Hepatocyte (in vitro differentiated cells): ENCODE measurements around the gene BARHL1. TPM values are rescaled to one million over a fixed set of nuclear protein-coding genes. Genes with fewer than 3 reads are reported as not detected.

Source experiments
- DNase-seq: peaks from one replicate; pipeline ENCODE4 v3.0.0-alpha.2; 2016; ENCODE audit warnings: low spot score
- H2AFZ ChIP-seq: fragments of 200-600 bp; sonication (generic); 2 replicates; pipeline ENCODE4 v1.6.0; 2016; ENCODE audit warnings: antibody characterized with exemption, mild to moderate bottlenecking
- H3K27ac ChIP-seq: fragments of 200-600 bp; sonication (generic); 2 replicates; pipeline ENCODE4 v1.5.1; 2016; ENCODE audit warnings: mild to moderate bottlenecking
- H3K27me3 ChIP-seq: fragments of 200-600 bp; sonication (generic); 2 replicates; pipeline ENCODE4 v1.6.1; 2016
- H3K36me3 ChIP-seq: fragments of 200-600 bp; sonication (generic); replicated peaks from 2 replicates; pipeline ENCODE4 v1.5.1; 2016; ENCODE audit warnings: low read depth; ENCODE audit not compliant: insufficient read depth
- H3K4me1 ChIP-seq: fragments of 200-600 bp; sonication (generic); 2 replicates; pipeline ENCODE4 v1.5.1; 2016; ENCODE audit warnings: mild to moderate bottlenecking, moderate library complexity; ENCODE audit not compliant: insufficient read depth
- H3K4me2 ChIP-seq: fragments of 200-600 bp; sonication (generic); 2 replicates; pipeline ENCODE4 v1.6.0; 2016
- H3K4me3 ChIP-seq: fragments of 200-600 bp; sonication (generic); 2 replicates; pipeline ENCODE4 v1.5.1; 2016; ENCODE audit warnings: mild to moderate bottlenecking
- H3K79me2 ChIP-seq: fragments of 200-600 bp; sonication (generic); 2 replicates; pipeline ENCODE4 v1.6.0; 2017; ENCODE audit warnings: mild to moderate bottlenecking
- H3K9me2 ChIP-seq: fragments of 200-600 bp; sonication (generic); replicated peaks from 2 replicates; pipeline ENCODE4 v1.6.0; 2017; ENCODE audit warnings: mild to moderate bottlenecking; ENCODE audit not compliant: insufficient read depth
- H3K9me3 ChIP-seq: fragments of 200-600 bp; sonication (generic); 2 replicates; pipeline ENCODE4 v1.5.1; 2016; ENCODE audit warnings: low read depth, mild to moderate bottlenecking
- H4K20me1 ChIP-seq: fragments of 200-600 bp; sonication (generic); 2 replicates; pipeline ENCODE4 v1.6.0; 2016; ENCODE audit warnings: mild to moderate bottlenecking; ENCODE audit not compliant: insufficient read depth, poor library complexity, severe bottlenecking
- EZH2 ChIP-seq: fragments of 200-600 bp; sonication (generic); IDR thresholded peaks from 2 replicates; pipeline ENCODE4 v1.6.1; 2016; ENCODE audit warnings: antibody characterized with exemption, mild to moderate bottlenecking, borderline replicate concordance
- EZH2phosphoT487 ChIP-seq: fragments of 200-600 bp; sonication (generic); IDR thresholded peaks from one replicate; pipeline ENCODE4 v1.6.1; 2018; ENCODE audit warnings: antibody characterized with exemption, mild to moderate bottlenecking, low read depth, moderate library complexity; ENCODE audit not compliant: unreplicated experiment, severe bottlenecking
- WGBS: methylation state at CpG from one replicate; pipeline ENCODE4 v1.1.6; 2016; ENCODE audit warnings: low lambda C conversion rate; ENCODE audit errors: missing lambda C conversion rate; 5-methylcytosine and 5-hydroxymethylcytosine counted together
- polyA plus RNA-seq: library from polyadenylated mRNA; unstranded; fragments of >200 nt; fragmentation: Nextera tagmentation; extraction: Ambion mirVana; gene quantifications from 2 replicates; pipeline ENCODE4 v1.2.1, GENCODE V29; 2016
- total RNA-seq: library from RNA; depleted of rRNA; stranded (reverse); fragments of >200 nt; gene quantifications from 2 replicates; pipeline ENCODE4 v1.2.3, GENCODE V29; 2014
- TF ChIP-seq, protein P1 (sequence below): fragments of 200-600 bp; sonication (generic); IDR thresholded peaks from 2 replicates; pipeline ENCODE4 v1.5.1; 2016; ENCODE audit warnings: antibody characterized with exemption, mild to moderate bottlenecking; ENCODE audit not compliant: poor library complexity

BARHL1 gene
- total and polyA plus RNA-seq, 2 experiments from 2014 or later, result not detected

DNA sequence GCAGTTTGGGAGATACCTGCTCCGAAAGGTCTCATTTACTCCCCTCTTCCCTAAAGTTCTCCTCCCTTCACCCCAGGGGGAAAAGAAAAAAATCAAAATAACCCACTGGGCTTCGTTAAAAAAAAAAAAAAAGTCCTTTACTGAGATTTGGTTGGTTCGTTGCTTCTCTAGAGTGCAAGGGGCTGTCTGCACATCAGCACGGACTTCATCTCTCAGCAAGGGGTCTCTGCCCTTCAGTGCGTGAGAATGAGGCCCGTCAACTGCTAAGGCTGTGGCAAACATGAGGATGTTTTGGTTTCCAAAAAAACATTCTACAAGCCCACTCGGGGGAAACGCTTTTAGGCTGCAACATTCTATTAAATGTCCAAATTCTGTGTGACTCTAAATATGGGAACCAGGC, 10.0 kb downstream of the BARHL1 start:
- Histone ChIP-seq H3K79me2 (no peaks in the 10 kb centered on the region), H3K27me3 (peaks cover 66% of the 10 kb centered on the region), H3K27ac (no peak overlapping the region), H3K4me1 (peaks cover 8% of the 10 kb centered on the region), H3K9me2 (no peaks in the 10 kb centered on the region), H4K20me1 (no peaks in the 10 kb centered on the region), H3K4me2 (no peak overlapping the region), H3K4me3 (no peak overlapping the region), H2AFZ (no peak overlapping the region), H3K36me3 (no peaks in the 10 kb centered on the region), H3K9me3 (no peaks in the 10 kb centered on the region)
- no peak for DNase-seq
- WGBS, result 55% methylated on average over 8 of the region's 8 CpGs
- no peak for TF ChIP-seq EZH2phosphoT487
- TF ChIP-seq EZH2, result no peak
- TF ChIP-seq, protein P1, sequence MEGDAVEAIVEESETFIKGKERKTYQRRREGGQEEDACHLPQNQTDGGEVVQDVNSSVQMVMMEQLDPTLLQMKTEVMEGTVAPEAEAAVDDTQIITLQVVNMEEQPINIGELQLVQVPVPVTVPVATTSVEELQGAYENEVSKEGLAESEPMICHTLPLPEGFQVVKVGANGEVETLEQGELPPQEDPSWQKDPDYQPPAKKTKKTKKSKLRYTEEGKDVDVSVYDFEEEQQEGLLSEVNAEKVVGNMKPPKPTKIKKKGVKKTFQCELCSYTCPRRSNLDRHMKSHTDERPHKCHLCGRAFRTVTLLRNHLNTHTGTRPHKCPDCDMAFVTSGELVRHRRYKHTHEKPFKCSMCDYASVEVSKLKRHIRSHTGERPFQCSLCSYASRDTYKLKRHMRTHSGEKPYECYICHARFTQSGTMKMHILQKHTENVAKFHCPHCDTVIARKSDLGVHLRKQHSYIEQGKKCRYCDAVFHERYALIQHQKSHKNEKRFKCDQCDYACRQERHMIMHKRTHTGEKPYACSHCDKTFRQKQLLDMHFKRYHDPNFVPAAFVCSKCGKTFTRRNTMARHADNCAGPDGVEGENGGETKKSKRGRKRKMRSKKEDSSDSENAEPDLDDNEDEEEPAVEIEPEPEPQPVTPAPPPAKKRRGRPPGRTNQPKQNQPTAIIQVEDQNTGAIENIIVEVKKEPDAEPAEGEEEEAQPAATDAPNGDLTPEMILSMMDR, result no peak

DNA sequence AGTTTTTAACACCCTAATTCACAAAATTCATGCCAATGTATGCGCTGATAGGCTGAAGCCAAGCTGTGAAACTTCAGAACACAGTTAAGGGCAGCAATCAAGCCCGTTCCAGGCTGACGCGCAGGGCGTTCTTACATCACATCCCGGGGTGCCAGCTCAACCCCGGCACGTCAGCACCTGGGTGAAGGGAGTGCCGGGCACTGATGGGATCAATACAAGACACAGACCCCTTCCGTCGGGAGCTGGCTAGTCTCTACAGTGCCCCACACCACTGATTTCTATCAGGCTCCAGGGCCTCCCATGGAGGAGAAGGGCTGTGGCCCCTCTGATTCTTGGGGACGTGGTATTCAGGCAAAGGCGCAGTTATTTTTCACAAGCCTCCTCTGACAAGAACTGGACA, 12.0 kb downstream of the BARHL1 start:
- 95% methylated on average over 13 of the region's 13 CpGs for whole genome bisulfite sequencing
- Histone ChIP-seq H3K4me1 (peaks cover 8% of the 10 kb centered on the region), H3K4me3 (no peak overlapping the region), H3K9me2 (no peaks in the 10 kb centered on the region), H3K4me2 (no peak overlapping the region), H3K9me3 (no peaks in the 10 kb centered on the region), H3K27ac (no peak overlapping the region), H3K79me2 (no peaks in the 10 kb centered on the region), H3K27me3 (peaks cover 46% of the 10 kb centered on the region), H3K36me3 (no peaks in the 10 kb centered on the region), H2AFZ (no peak overlapping the region), H4K20me1 (no peaks in the 10 kb centered on the region)
- no peak for DNase-seq
- no peak for TF ChIP-seq EZH2
- TF ChIP-seq, protein P1, result no peak
- TF ChIP-seq EZH2phosphoT487, result no peak

DNA sequence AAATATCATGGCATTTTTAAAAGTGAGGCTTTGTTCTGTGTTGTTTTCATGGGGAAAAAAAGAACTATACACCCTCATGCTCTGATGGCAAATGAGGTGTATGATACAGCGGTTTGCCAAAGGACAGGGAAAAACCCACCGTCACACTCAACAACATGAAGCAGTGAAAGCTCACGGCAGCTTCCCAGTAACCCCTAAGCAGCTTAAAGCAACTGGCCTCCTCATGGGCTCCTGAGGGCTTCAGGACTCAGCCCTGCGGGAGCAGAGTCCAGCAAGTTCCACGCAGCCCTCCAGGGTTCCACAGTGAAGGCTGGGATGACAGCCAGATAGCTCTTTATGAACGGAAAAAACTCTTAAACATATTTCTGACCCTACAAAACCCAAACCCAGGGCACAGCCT, 12.9 kb downstream of the BARHL1 start:
- Histone ChIP-seq H4K20me1 (no peaks in the 10 kb centered on the region), H3K36me3 (no peaks in the 10 kb centered on the region), H3K79me2 (no peaks in the 10 kb centered on the region), H3K9me2 (no peaks in the 10 kb centered on the region), H3K27ac (no peak overlapping the region), H3K4me2 (no peak overlapping the region), H3K27me3 (peaks cover 37% of the 10 kb centered on the region), H3K4me1 (peaks cover 1% of the 10 kb centered on the region), H3K9me3 (no peaks in the 10 kb centered on the region), H3K4me3 (no peak overlapping the region), H2AFZ (no peak overlapping the region)
- no peak for TF ChIP-seq EZH2
- no peak for DNase-seq
- WGBS, result 90% methylated on average over 6 of the region's 6 CpGs

DNA sequence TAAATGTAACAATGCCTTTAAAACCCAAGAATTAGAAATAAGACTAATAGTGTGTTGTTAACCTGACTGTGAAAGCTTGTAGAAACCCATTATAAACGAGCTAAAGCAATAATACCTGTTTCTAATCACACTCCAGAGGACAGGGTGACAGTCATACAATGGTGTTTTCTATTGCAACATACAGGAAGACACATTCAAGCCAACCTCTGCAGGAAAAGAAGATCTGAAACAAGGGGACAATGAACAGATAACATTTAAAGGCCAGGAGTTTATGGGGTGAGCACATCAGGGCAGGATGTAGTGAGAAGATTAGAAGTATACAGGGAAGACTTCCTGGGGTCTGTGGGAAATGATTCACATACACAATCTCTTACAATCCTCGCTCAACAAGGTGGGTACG, 13.8 kb downstream of the BARHL1 start:
- WGBS, result 80% methylated on average over 3 of the region's 3 CpGs
- Histone ChIP-seq H3K4me3 (no peak overlapping the region), H3K27me3 (peaks cover 28% of the 10 kb centered on the region), H3K27ac (no peak overlapping the region), H2AFZ (no peak overlapping the region), H3K4me2 (no peak overlapping the region), H3K36me3 (no peaks in the 10 kb centered on the region), H3K9me2 (no peaks in the 10 kb centered on the region), H3K4me1 (no peaks in the 10 kb centered on the region), H4K20me1 (no peaks in the 10 kb centered on the region), H3K79me2 (no peaks in the 10 kb centered on the region), H3K9me3 (no peaks in the 10 kb centered on the region)
- no peak for DNase-seq
- TF ChIP-seq, protein P1, result no peak
- TF ChIP-seq EZH2phosphoT487 (no peak), EZH2 (no peak)
